Bronchial epithelial cell (primary cell): ENCODE measurements around the gene KCNK7. TPM values are rescaled to one million over a fixed set of nuclear protein-coding genes. Genes with fewer than 3 reads are reported as not detected.

ENCODE experiments used
- DNase-seq: peaks from one replicate; pipeline ENCODE4 v3.0.0-alpha.2; 2010; ENCODE audit warnings: low read depth
- FAIRE-seq: peaks from 2 replicates; lab custom pipeline; 2011; peaks lifted over from hg19 to GRCh38; lab: Jason Lieb, UNC
- H3K27me3 ChIP-seq: 2 replicates; pipeline ENCODE4 v1.5.1; 2011; ENCODE audit warnings: low read length; ENCODE audit not compliant: control insufficient read depth, insufficient read depth
- H3K36me3 ChIP-seq: 2 replicates; pipeline ENCODE4 v1.5.1; 2011; ENCODE audit warnings: low read length; ENCODE audit not compliant: control insufficient read depth, insufficient read depth
- H3K4me3 ChIP-seq: 2 replicates; pipeline ENCODE4 v1.5.1; 2011; ENCODE audit warnings: mild to moderate bottlenecking, low read depth, low read length, control low read depth
- total RNA-seq: library from RNA; depleted of rRNA; stranded (reverse); fragments of >200 nt; gene quantifications from 2 replicates; pipeline ENCODE4 v1.2.1, GENCODE V29; 2014
- TF ChIP-seq, protein P1 (sequence below): IDR thresholded peaks from 2 replicates; pipeline ENCODE4 v1.5.1; 2011; ENCODE audit warnings: mild to moderate bottlenecking, moderate library complexity, low read length, control low read depth, inconsistent platforms; ENCODE audit not compliant: insufficient read depth, severe bottlenecking

The KCNK7 gene
- total RNA-seq, 1 donor from 2014 or later = 0.79 TPM

DNA sequence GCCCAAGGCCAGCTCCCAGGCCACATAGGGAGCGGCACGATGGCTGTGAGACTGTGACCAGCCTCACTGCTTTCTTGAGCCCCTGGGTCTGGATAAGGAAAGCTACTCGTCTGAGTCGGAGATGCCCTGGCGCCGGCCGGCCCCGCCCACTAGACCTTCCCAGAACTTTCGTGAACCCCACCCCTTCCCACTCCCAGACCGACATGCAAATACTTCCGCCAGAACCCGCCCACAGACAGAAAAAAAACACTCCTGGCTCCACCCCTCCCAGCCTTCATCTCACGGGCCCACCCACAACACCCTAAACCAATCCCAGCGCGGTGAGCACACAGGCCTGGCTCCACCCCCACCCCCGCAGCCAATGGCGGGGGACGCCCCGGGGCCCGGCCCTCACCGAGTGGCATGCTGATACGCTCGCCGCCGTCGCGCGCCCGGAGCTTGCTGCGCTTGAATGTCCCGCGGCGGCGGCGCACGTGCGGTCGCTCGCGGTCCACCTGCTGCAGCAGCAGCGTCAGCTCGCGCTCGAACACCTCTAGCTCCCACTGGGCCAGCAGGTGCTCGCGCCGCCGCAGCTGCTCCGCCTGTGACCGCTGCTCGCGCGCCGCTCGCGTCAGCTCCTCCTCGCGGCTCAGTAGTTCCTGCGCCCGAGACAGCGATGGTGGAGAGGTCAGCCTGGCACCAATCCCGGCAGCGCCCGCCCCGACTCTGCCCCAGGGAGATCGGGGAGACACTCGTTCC is 11.4 kb upstream of the KCNK7 start:
- peak overlapping the region; percentile 17 for H3K4me3 ChIP-seq
- TF ChIP-seq, protein P1, sequence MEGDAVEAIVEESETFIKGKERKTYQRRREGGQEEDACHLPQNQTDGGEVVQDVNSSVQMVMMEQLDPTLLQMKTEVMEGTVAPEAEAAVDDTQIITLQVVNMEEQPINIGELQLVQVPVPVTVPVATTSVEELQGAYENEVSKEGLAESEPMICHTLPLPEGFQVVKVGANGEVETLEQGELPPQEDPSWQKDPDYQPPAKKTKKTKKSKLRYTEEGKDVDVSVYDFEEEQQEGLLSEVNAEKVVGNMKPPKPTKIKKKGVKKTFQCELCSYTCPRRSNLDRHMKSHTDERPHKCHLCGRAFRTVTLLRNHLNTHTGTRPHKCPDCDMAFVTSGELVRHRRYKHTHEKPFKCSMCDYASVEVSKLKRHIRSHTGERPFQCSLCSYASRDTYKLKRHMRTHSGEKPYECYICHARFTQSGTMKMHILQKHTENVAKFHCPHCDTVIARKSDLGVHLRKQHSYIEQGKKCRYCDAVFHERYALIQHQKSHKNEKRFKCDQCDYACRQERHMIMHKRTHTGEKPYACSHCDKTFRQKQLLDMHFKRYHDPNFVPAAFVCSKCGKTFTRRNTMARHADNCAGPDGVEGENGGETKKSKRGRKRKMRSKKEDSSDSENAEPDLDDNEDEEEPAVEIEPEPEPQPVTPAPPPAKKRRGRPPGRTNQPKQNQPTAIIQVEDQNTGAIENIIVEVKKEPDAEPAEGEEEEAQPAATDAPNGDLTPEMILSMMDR = no peak
- FAIRE-seq = peak; percentile 77

DNA sequence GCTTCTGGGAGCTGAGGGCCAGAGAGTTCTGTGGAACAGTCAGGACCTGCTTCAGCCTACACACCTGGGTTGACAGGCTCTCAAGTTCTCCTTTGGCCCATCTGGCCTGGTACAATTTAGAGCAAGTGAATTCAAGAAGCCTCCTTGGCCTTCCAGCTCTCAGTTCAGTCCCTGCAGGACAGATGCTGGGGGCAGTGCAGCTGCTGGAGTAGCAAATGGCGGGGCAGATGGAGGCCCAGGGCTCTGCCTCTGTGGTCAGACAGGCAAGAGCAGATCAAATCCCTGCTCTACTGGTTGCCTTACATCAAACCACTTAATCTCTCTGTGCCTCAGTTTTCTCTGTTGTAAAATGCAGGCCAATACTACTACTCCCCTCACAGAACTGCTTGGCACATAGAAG is 8.7 kb upstream of the KCNK7 start:
- TF ChIP-seq, protein P1 = no peak
- H3K4me3 ChIP-seq = no peak overlapping the region
- peaks cover 20% of the 10 kb centered on the region for H3K36me3 ChIP-seq
- DNase-seq (no peak), FAIRE-seq (no peak)
- no peaks in the 10 kb centered on the region for H3K27me3 ChIP-seq

More for the DNA sequence above, 11.4 kb upstream of the KCNK7 start:
- DNase-seq = peak; percentile 93
- H3K27me3 ChIP-seq = no peaks in the 10 kb centered on the region
- peaks cover 22% of the 10 kb centered on the region for H3K36me3 ChIP-seq

DNA sequence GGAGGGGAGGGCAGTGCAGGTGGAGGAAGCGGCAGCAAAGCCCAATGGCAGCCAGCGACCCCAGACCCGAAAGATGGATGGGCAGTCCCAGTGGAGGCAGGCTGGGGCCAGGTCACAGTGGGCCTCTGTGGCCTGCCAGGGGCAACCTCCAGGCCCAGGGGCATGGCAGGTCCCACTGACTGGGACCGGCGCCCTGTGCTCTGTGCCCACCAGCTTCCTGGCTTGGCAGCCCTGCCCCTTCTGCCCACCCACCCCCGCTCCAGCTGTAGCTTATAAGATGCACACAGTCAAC is 4.3 kb upstream of the KCNK7 start:
- no peak for FAIRE-seq
- no peak overlapping the region for H3K4me3 ChIP-seq
- H3K27me3 ChIP-seq = no peaks in the 10 kb centered on the region
- peaks cover 17% of the 10 kb centered on the region for H3K36me3 ChIP-seq
- TF ChIP-seq, protein P1 = no peak
- no peak for DNase-seq

DNA sequence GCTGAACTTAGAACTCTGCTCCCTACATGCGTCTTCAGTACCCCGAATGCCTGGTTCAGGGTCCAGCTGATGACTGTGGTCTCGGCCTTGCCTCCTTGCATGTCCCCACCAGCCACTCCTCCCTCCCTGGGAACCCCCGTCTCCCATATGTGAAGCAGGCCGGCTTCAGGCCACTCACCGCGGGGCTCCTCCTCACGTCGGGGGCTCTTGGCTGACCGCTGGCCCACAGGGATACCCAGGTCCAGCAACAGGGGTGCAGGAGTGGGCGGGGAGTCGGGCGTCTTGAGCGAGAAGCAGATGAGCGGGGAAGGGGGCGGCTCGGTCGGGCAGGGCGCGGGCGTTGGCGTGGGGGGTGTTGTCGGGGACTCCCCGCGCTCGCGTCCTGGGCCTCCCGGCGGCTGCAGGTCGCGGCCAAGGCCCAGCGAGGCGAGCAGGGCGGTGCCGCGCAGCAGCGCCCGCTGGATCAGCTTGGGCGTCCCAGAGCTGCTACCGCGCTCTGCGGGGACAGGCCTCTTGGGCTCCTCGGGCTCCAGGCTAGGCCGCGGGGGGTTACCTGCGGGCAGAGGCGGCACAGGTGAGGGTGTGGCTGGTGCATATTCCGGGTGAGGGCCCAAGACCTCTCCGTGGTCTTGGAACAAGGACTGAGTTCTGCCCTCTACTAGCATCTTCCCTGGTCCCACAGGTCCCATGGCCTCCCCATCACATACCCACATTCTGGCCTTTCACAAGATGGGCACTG is 3.8 kb upstream of the KCNK7 start:
- H3K36me3 ChIP-seq = peaks cover 12% of the 10 kb centered on the region
- DNase-seq = no peak
- FAIRE-seq = no peak
- TF ChIP-seq, protein P1 = no peak
- H3K4me3 ChIP-seq = no peak overlapping the region
- H3K27me3 ChIP-seq = no peaks in the 10 kb centered on the region

DNA sequence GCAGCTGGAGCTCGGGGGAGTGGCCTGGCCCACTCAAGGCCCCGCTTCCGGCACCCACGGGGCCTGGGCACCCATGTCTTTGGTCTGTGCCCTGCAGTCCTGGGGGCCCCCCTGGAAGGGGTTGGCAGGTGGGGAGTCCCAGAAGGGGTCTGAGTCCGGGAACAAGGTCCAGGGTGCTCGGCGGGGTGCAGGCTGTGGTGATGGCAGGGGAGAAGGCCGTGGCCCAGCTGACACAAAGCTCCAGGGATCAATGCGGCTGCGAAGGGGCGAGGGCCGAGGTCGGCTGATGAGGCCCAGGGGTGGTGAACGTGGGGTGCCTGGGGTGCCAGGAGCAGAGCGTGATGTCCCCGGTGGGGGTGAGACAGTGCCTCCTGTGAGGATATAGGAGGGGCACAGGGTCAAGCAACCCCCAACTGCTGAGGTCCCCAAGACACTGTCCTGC is 2.7 kb upstream of the KCNK7 start:
- TF ChIP-seq, protein P1 = no peak

More for the DNA sequence above, 2.7 kb upstream of the KCNK7 start:
- FAIRE-seq (no peak), DNase-seq (no peak)
- Histone ChIP-seq H3K36me3 (peaks cover 9% of the 10 kb centered on the region), H3K27me3 (no peaks in the 10 kb centered on the region), H3K4me3 (no peak overlapping the region)
